ENCODE results near the gene LRP1B.

LRP1B gene

DNA sequence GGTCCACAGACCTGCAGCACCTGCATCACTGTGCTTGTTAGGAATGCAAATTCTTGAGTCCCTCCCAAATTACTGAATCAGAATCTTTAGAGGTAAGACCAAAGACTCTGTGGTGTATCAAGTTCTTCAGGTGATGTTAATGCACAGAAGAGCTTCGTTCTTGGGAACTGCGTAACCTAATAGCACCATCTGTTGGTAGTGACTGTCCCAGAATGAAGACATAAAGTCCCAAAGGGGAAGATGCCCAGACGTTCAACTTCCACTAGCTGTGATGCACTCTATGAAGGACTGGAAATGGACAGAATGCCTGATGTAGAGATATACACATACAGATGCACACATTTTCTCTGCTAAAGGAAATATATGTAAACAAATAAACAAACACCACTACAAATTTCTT lies 576.0 kb downstream of the LRP1B start:
- DNase-seq (ENCODE audit: extremely low read depth, low read depth): no peak
- TF ChIP-seq, protein P1, sequence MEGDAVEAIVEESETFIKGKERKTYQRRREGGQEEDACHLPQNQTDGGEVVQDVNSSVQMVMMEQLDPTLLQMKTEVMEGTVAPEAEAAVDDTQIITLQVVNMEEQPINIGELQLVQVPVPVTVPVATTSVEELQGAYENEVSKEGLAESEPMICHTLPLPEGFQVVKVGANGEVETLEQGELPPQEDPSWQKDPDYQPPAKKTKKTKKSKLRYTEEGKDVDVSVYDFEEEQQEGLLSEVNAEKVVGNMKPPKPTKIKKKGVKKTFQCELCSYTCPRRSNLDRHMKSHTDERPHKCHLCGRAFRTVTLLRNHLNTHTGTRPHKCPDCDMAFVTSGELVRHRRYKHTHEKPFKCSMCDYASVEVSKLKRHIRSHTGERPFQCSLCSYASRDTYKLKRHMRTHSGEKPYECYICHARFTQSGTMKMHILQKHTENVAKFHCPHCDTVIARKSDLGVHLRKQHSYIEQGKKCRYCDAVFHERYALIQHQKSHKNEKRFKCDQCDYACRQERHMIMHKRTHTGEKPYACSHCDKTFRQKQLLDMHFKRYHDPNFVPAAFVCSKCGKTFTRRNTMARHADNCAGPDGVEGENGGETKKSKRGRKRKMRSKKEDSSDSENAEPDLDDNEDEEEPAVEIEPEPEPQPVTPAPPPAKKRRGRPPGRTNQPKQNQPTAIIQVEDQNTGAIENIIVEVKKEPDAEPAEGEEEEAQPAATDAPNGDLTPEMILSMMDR (IDR thresholded peaks at IDR 0.05; ENCODE audit: low read depth, low read length): peak; percentile 44

DNA sequence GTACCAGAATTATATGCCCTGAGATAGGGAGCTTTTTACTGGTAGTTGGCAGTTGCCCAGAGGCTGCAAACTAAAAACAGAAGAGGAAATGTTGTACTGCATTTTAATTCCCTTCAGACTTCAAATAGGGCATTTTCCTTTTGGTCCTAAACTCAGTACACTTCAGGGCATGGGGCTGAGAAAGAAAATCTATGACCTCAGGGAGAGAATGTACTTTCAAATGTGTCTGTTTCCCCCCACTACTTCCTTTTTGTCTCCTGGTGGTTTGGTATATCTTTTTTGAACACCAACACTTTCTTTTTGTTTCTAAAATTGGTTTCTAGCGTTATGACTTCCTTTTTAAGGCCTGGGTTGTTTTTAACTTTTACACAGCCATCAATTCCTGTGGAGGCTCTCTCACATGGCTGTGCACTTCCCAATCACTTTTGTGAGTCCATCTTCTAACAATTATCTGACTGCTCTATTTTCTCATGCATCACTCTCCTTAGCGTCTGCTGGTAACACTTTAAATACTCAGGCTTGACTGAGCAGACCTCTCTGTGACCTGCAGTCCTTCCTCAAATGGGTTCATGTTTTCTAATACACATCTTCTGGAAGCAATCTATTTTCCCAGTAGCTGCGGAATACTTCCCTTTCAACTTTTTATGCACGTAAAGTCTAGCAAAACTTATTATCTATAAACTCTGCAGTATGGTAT lies 596.0 kb downstream of the LRP1B start:
- TF ChIP-seq, protein P1 (IDR thresholded peaks at IDR 0.05; ENCODE audit: low read depth, low read length): no peak
- no peak for DNase-seq (ENCODE audit: extremely low read depth, low read depth)

- TF ChIP-seq, protein P1 (IDR thresholded peaks at IDR 0.05; ENCODE audit: low read depth, low read length): no peak
- DNase-seq (ENCODE audit: extremely low read depth, low read depth): no peak
Observed at GRCh38 chr2:141529659-141530058, 601.2 kb downstream of the LRP1B start.

- no peak for DNase-seq (ENCODE audit: extremely low read depth, low read depth)
- TF ChIP-seq, protein P1 (IDR thresholded peaks at IDR 0.05; ENCODE audit: low read depth, low read length): no peak
Observed at GRCh38 chr2:141528990-141529389, 601.8 kb downstream of the LRP1B start.

DNA sequence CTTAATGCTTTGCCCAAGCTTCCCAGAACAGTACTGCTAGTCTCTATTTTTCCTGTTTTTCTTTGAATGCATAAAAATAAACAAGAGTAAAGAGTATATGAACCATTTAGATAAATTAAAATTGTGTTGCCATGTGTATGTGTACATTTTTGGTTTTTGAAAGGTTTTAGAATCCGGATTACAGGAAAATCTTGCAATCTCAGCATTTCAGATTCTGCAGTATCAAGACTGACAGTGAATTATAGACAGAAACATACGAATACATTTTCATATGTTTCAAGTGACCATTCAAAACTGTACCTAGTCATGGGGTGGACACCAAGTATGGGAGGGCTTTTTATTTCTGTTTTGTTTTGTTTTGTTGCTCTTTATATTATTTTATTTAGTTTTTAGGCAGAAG lies 604.1 kb downstream of the LRP1B start:
- TF ChIP-seq, protein P1 (IDR thresholded peaks at IDR 0.05; ENCODE audit: low read depth, low read length): no peak
- DNase-seq (ENCODE audit: extremely low read depth, low read depth): no peak

GRCh38 chr2:141524777-141525176 lies 606.0 kb downstream of the LRP1B start:
- TF ChIP-seq, protein P1 (IDR thresholded peaks at IDR 0.05; ENCODE audit: low read depth, low read length): no peak
- DNase-seq (ENCODE audit: extremely low read depth, low read depth): no peak

- TF ChIP-seq, protein P1 (IDR thresholded peaks at IDR 0.05; ENCODE audit: low read depth, low read length): no peak
- no peak for DNase-seq (ENCODE audit: extremely low read depth, low read depth)
Observed at GRCh38 chr2:141523199-141523598, 607.6 kb downstream of the LRP1B start.

Data from AG09319 (cell line).